Esophagus (tissue), 2 donors: ENCODE data around the gene EYA3. TPM values are rescaled to one million over a fixed set of nuclear protein-coding genes. Genes with fewer than 3 reads are reported as not detected.

Source experiments
- H3K27ac ChIP-seq, 2 donors: one replicate each; pipeline ENCODE4 v1.5.1; 2013; ENCODE audit warnings: low read depth in 2 of 2, mild to moderate bottlenecking in 2 of 2, inconsistent platforms in 1 of 2, low read length in 1 of 2, moderate library complexity in 1 of 2
- H3K27me3 ChIP-seq, 2 donors: one replicate each; pipeline ENCODE4 v1.6.1; 2013; ENCODE audit warnings: low read length in 2 of 2, control low read depth in 1 of 2, mild to moderate bottlenecking in 1 of 2; ENCODE audit not compliant: insufficient read depth in 2 of 2, control insufficient read depth in 1 of 2
- H3K36me3 ChIP-seq, 2 donors: one replicate each; pipeline ENCODE4 v1.6.1; 2013; ENCODE audit warnings: low read length in 1 of 2; ENCODE audit not compliant: control insufficient read depth in 2 of 2, insufficient read depth in 2 of 2
- H3K4me1 ChIP-seq, 2 donors: one replicate each; pipeline ENCODE4 v1.6.1; 2013; ENCODE audit warnings: low read length in 1 of 2; ENCODE audit not compliant: control insufficient read depth in 2 of 2, insufficient read depth in 2 of 2
- H3K4me3 ChIP-seq, 2 donors: one replicate each; pipeline ENCODE4 v1.5.1; 2013; ENCODE audit warnings: low read length in 2 of 2, mild to moderate bottlenecking in 2 of 2, low read depth in 1 of 2, moderate library complexity in 1 of 2
- H3K9me3 ChIP-seq, 2 donors: one replicate each; pipeline ENCODE4 v1.6.1; 2013; ENCODE audit warnings: mild to moderate bottlenecking in 2 of 2, low read depth in 1 of 2, low read length in 1 of 2, moderate library complexity in 1 of 2; ENCODE audit not compliant: control insufficient read depth in 2 of 2, insufficient read depth in 1 of 2
- WGBS, 2 donors: extraction: QIAGEN DNeasy Blood & Tissue Kit; methylation state at CpG; one replicate each; pipeline ENCODE4 v1.1.7; 2013; 5-methylcytosine and 5-hydroxymethylcytosine counted together
- polyA plus RNA-seq, 2 donors: library from polyadenylated mRNA; stranded (reverse); fragments of 200-250 nt; gene quantifications; one replicate each; pipeline ENCODE4 v1.2.3, GENCODE V29; 2013
- donor health status: healthy with polysubstance abuse.
- donor health status: Bipolar disorder and iron deficiency.

EYA3 gene, protein sequence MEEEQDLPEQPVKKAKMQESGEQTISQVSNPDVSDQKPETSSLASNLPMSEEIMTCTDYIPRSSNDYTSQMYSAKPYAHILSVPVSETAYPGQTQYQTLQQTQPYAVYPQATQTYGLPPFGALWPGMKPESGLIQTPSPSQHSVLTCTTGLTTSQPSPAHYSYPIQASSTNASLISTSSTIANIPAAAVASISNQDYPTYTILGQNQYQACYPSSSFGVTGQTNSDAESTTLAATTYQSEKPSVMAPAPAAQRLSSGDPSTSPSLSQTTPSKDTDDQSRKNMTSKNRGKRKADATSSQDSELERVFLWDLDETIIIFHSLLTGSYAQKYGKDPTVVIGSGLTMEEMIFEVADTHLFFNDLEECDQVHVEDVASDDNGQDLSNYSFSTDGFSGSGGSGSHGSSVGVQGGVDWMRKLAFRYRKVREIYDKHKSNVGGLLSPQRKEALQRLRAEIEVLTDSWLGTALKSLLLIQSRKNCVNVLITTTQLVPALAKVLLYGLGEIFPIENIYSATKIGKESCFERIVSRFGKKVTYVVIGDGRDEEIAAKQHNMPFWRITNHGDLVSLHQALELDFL
- 1 to 10 TPM; 6.3 to 7.3 TPM for polyA plus RNA-seq

DNA sequence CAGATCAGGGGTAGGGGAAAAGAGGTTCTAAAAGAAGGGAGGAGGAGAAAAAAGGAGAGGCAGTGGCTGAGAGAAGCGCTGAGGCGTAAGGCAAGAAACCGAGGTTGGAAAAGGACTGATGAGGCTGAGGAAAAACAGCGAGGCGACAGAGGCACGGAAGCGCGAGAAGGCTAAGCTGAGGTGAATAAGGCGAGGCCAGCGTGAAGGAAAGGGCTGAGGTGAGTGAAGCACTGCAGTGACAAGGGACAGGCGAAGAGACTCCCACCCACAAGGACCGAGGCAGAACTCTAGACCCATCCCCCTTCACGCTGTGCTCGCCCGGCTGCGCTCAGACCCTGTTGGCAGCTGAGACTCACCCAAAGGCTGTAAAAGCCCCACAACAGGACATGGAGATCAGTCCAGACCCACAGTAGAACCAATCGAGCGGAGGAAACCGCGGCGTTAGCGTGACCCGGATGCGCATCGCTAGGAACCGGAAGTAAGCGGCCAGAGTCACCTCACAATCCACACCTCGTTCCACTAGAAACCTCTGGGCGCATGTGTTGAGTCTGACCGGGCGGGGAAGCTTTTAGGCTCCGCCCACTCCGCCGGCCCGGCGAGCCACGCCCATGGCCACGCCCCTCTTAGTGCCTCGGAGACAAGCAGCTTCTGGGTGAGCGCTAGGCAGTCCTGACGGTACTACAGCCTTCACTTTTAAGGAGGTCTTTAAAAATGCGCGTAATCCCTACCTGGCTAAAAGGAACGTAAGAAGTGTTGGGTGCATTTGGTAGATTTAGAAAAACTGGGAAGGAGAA lies at the start of gene EYA3:
TSS of gene EYA3 (minus strand) at position 443 of the 794 bp plus-strand sequence. CDS start 30,584 bp downstream, outside the sequence.
- H3K4me3 ChIP-seq, result peak within 1 kb of the TSS; percentile 79 to 89
- H3K36me3 ChIP-seq, result no peaks in the 10 kb centered on the region
- peak within 1 kb of the TSS; percentile 94 to 96 for H3K27ac ChIP-seq
- no peaks in the 10 kb centered on the region for H3K9me3 ChIP-seq
- 0% methylated on average over 44 of the region's 44 CpGs for WGBS, 2 donors
- H3K27me3 ChIP-seq, result no peaks in the 10 kb centered on the region
- peaks cover 0 to 5% of the 10 kb centered on the region in 2 donors for H3K4me1 ChIP-seq

DNA sequence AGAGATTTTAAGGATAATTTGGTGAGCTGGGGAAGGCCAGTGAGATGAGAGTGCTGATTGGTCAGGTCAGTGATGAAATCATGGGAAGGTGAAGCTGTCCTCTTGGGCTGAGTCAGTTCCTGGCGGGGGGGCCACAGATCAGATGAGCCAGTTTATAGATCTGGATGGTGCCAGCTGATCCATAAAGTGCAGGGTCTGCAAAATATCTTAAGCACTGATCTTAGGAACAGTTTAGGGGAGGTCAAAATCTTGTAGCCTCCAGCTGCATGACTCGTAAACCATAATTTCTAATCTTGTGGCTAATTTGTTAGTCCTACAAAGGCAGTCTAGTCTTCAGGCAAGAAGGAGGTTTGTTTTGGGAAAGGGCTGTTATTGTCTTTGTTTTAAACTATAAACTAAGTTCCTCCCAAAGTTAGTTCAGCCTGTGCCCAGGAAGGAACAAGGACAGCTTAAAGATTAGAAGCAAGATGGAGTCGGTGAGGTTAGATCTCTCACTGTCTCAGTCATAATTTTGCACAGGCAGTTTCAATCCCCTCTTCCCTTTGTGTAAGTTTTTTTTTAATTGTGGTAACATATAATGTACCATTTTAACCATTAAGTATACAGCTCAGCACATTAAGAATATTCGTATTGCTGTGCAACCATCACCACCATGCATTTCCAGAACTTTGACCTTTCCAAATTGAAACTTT lies 48.7 kb upstream of the EYA3 start:
- Histone ChIP-seq H3K9me3 (no peaks in the 10 kb centered on the region), H3K4me3 (no peak overlapping the region), H3K27me3 (no peaks in the 10 kb centered on the region), H3K4me1 (no peaks in the 10 kb centered on the region), H3K36me3 (no peaks in the 10 kb centered on the region), H3K27ac (no peak overlapping the region)
- WGBS, 2 donors, result 75 to 81% methylated on average over 4 of the region's 4 CpGs

DNA sequence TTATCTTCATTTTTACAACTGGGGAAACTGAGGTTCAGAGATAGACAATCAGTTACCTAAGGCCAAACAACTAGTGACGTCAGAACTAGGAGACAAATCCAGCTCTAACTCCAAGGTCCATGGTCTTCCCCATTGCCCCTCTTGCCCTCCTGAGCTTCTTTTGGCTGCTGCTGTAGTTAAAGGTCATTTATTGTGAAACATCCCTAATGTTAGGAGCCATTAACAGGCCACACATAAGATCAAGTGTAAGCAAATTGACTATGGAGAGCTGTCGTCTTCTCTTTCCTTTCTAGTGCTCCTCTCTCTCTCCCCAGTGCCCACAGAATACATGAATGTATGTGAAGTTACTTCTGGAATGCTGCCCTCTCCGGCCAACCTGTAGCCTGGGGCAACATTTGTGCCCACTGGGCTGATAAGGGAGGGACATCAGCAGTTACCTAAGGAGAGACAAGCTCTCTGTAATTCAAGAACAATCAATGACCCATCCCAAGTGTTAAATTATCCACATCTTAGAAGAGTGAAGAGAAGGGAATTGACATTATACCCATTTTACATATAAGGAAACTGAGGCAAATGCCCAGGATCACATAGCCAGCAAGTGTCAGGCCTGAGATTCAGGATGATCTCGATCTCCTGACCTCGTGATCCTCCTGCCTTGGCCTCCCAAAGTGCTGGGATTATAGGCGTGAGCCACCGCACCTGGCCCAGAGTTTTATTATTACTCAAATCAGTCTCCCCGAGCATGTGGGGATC lies 47.9 kb upstream of the EYA3 start:
- Histone ChIP-seq H3K4me1 (no peaks in the 10 kb centered on the region), H3K9me3 (no peaks in the 10 kb centered on the region), H3K27ac (peak overlapping the region; percentile 68 to 74), H3K36me3 (no peaks in the 10 kb centered on the region), H3K4me3 (no peak overlapping the region), H3K27me3 (no peaks in the 10 kb centered on the region)
- WGBS, 2 donors, result 80 to 84% methylated on average over 8 of the region's 8 CpGs

DNA sequence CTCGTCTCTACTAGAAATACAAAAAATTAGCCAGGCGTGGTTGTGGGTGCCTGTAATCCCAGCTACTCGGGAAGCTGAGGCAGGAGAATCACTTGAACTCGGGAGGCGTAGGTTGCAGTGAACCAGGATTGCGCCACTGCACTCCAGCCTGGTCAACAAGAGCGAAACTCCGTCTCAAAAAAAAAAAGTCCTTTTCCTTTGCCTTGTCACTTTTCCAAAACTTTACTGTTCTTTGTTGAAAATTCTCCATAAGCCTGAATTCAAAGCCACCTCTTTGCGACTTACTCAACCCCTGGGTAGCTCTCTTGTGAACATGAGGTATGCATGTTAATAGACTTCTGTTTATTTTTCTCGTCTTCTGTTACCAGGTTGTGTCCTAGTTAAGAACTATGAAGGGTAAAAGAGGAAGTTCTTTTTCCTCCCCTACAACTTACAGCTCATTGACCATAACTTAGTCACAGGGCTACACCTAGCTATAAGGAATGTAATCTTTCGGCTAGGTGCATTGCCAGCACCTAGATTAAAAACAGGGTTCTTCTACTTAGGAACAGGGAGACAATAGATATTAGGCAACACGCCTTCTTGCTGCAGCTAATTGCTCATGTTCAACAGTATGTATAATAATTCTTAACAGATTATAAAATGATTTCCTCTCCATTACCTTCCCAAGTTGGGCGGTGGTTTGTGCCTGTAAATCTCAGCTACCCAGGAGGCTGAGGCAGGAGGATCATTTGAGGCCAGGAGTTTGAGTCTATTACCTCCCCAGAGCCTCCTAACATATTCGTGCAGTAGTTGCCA lies 47.2 kb upstream of the EYA3 start:
- H3K4me3 ChIP-seq, result no peak overlapping the region
- 66 to 72% methylated on average over 14 of the region's 14 CpGs for WGBS, 2 donors
- H3K4me1 ChIP-seq, result no peaks in the 10 kb centered on the region
- H3K36me3 ChIP-seq, result no peaks in the 10 kb centered on the region
- peak overlapping the region; percentile 68 to 74 for H3K27ac ChIP-seq
- H3K27me3 ChIP-seq, result no peaks in the 10 kb centered on the region
- H3K9me3 ChIP-seq, result no peaks in the 10 kb centered on the region

DNA sequence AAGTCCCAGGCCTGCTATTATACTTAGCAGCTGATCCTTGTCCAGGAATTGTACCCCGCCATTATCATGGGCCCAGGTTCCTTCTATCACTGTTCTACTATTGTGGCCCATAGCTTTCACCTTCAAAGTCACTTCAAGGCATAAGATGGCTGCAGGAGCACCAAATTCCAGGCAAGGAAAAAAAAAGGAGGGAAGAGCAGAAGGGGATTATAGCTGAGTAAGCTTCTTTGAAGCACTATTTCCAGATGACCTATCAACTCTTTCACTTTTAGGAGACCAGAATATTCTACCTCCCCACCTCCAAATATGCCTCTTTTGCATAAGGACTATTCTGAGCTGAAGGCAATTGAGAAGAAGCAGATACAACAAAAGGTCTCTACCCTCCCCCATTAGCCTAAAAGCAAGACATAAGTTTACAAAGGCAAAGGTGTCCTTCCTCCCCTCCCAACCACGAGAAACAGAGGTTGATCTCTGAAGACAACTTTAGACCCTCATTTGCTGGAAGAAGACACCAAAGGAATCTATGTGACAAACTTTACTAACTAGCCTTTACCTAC lies 46.3 kb upstream of the EYA3 start:
- Histone ChIP-seq H3K27ac (peak overlapping the region; percentile 26 to 59), H3K9me3 (no peaks in the 10 kb centered on the region), H3K4me1 (no peaks in the 10 kb centered on the region), H3K36me3 (no peaks in the 10 kb centered on the region), H3K4me3 (no peak overlapping the region), H3K27me3 (no peaks in the 10 kb centered on the region)
- 91 to 93% methylated on average over 2 of the region's 2 CpGs for WGBS, 2 donors

DNA sequence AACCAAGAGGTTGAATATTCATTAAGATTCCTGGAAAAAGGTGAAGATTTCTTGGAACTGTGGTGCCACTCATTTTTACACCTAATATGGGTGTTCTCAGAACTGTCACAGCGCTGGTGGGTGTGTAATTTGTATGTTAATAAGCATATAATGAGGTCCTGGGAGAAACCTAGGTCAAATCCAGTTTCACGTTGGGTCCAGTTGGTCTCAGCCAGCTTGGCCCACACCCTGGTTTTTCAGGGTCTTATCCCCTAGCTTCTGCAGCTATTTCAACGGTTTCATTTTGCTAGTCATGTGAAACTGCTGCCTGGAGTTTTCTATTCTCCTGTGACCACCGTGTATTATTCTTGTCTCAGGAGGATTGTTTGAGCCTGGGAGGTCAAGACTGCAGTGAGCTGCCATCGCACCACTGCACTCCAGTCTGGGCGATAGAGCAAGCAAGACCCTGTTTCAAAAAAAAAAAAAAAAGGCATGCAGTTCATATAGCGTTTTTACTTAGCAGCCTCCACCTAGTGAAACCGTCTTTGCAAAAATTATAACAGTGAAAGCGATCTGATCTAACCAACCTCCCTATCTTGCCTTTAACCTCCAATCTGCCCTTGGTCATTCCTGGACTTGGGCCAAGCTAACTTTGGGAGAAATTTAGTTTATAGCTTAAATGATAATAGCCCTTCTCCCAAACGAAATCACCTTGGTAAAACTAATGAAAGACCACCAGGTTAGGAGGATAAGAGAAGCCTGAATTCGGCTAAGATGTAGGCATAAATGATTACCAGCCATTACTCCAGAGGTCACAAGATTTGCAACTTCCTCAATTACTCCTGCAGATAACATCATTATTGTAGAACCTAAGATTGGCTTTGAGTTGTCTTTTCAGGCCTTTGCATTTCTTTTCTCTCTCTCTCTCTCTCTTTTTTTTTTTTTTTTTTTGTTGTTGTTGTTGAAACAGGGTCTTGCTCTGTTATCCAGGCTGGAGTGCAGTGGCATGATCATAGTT lies 44.1 kb upstream of the EYA3 start:
- WGBS, 2 donors, result 81 to 83% methylated on average over 11 of the region's 11 CpGs
- Histone ChIP-seq H3K4me3 (no peak overlapping the region), H3K27me3 (no peaks in the 10 kb centered on the region), H3K9me3 (no peaks in the 10 kb centered on the region), H3K27ac (peak overlapping the region in 1 of 2 donors; percentile 0), H3K4me1 (peaks cover 0 to 3% of the 10 kb centered on the region in 2 donors), H3K36me3 (no peaks in the 10 kb centered on the region)

DNA sequence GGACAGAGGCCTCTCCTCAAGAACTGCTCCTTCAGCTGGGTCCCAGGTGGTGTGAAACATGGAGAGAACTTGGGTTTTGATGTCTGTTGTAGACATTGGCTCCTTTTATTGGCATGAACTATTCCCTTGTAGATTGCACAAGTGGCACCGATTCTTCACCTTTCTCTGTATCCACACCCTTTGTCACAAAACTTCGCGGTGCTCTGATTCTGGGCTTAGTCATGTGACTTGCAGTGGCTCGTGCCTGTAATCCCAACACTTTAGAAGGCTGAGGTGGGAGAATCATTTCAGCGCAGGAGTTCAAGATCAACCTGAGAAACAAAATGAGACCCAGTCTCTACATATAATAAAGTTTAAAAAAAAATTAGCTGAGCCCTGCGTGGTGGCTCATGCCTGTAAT lies 42.5 kb upstream of the EYA3 start:
- WGBS, 2 donors, result 63 to 65% methylated on average over 6 of the region's 6 CpGs
- Histone ChIP-seq H3K4me3 (no peak overlapping the region), H3K27ac (peak overlapping the region in 1 of 2 donors; percentile 50), H3K36me3 (no peaks in the 10 kb centered on the region), H3K9me3 (no peaks in the 10 kb centered on the region), H3K4me1 (peaks cover 0 to 3% of the 10 kb centered on the region in 2 donors), H3K27me3 (no peaks in the 10 kb centered on the region)
